Jurkat, Clone E6-1 (cell line): ENCODE results near the gene U2AF2.

ENCODE experiments used
- DNase-seq: peaks from one replicate; pipeline ENCODE4 v3.0.0-alpha.2; 2011; ENCODE audit warnings: low read depth, low spot score
- H3K4me3 ChIP-seq: 2 replicates; pipeline ENCODE4 v1.5.1; 2011; ENCODE audit warnings: mild to moderate bottlenecking, low read length, control low read depth, moderate library complexity

U2AF2 gene

GRCh38 chr19:55669418-55670279 is 14.8 kb downstream of the U2AF2 start:
- no peak overlapping the region for H3K4me3 ChIP-seq
- no peak for DNase-seq

GRCh38 chr19:55670280-55671053 is 15.6 kb downstream of the U2AF2 start:
- H3K4me3 ChIP-seq: no peak overlapping the region
- DNase-seq: no peak

DNA sequence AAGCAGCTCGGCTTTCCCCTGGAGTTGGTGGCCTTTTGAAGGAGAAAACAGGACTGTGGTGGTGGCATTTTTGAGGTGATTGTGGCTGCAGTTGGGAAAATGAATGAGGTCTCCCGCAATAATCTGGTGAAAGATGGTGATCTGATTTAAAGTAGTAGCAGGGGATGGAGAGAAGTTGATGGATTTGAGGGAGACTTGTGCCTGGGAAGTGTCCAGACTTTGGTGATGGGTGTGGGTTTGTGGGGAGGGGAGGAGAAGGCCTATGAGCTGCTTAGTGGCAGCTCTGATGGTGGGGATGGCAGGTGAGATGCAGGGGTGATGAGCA is 16.2 kb downstream of the U2AF2 start:
- H3K4me3 ChIP-seq: no peak overlapping the region
- DNase-seq: no peak

DNA sequence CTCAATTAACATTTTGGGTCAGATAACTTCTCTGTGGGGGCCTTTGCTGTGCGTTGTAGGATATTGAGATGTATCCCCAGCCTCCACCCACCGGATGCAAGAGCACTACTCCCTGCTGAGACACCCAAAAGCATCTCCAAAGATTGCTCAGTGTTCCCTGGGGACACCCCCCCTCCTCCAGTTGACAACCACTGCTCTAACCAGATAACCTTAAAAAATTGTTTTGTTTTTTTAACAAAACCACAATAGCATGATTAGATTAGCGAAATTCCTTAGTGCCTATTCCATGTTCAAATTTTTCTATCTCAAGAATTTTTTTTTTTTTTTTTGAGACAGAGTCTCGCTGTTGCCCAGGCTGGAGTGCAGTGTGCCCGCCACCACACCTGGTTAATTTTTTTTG is 17.6 kb downstream of the U2AF2 start:
- no peak for DNase-seq
- no peak overlapping the region for H3K4me3 ChIP-seq

GRCh38 chr19:55673465-55673864 is 18.6 kb downstream of the U2AF2 start:
- DNase-seq: no peak
- H3K4me3 ChIP-seq: no peak overlapping the region

- DNase-seq: no peak
- peak overlapping the region; percentile 93; the same call in 1 of the 2 replicates for H3K4me3 ChIP-seq
These were observed 19.1 kb downstream of the U2AF2 start for GRCh38 chr19:55673889-55674288.

DNA sequence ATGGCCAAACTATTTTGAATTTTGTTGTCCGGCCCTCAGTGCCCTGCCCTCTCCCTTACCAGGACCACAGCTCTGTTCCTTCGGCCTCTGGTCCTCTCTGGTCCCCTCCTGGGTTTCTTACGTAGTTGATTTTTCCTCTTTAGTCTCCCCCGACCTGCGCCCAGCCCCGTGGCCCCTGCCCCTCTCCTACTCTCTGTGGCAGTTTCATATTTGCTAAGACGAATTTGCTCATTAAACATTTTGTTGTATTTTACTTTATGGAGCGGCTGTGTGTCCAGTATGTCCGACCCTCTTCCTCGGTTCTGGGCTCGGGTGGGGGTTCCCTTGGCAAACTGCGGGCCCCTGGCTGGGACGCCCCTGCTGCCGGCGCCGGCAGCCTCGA is 19.6 kb downstream of the U2AF2 start:
- DNase-seq: no peak
- peak overlapping the region; percentile 93 for H3K4me3 ChIP-seq

DNA sequence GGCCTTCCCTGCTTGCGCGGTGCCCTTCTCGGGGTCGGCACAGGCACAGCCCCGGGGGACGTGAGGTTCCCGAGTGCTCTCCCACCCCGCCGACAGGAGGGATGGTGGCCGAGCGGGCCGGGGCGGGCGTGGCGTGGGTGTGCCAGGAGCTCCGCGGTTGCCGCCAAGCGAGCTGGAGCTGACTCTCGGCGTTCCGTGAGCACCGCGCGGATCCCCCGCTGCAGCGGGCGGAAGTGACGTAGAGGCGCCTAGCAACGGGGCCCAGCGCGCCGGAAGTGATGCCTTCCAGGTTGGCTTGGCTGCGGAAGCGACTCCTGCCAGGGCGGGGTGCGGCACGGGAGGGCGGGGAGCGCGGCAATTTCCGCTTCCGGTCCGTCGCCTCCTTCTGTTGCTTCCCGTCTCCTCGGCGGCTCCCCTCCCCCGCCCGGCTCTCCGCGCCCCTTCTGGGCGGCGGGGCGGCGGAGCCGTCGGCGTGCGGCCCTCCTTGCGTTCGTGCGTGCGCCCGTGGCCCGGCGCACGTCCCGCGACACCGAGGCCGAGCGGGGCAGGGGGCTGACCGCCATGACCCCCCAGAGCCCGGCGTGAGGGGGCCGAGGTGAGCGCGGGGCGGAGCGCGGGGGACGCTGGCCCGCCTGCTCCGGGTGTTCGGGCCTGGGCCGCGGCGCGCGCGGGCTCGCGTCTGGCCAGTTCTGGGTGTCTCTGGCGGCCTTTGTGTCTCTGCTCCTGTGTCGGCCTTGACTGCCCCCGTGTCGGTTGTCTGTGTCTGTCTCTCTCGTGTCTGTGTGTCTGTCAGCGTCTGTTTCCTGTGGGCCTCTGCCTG is 20.2 kb downstream of the U2AF2 start, which contains the start of gene EPN1:
TSS of gene EPN1 (plus strand) at position 386 of the 820 bp plus-strand sequence. CDS start 3,402 bp downstream, outside the sequence.
- H3K4me3 ChIP-seq: peak within 1 kb of the TSS; percentile 93
- DNase-seq: peak; percentile 94

- no peak for DNase-seq
- peak overlapping the region; percentile 93 for H3K4me3 ChIP-seq
These were observed 21.0 kb downstream of the U2AF2 start for GRCh38 chr19:55675661-55676354.

GRCh38 chr19:55676383-55676782 is 21.5 kb downstream of the U2AF2 start:
- H3K4me3 ChIP-seq: peak overlapping the region; percentile 93
- DNase-seq: no peak

DNA sequence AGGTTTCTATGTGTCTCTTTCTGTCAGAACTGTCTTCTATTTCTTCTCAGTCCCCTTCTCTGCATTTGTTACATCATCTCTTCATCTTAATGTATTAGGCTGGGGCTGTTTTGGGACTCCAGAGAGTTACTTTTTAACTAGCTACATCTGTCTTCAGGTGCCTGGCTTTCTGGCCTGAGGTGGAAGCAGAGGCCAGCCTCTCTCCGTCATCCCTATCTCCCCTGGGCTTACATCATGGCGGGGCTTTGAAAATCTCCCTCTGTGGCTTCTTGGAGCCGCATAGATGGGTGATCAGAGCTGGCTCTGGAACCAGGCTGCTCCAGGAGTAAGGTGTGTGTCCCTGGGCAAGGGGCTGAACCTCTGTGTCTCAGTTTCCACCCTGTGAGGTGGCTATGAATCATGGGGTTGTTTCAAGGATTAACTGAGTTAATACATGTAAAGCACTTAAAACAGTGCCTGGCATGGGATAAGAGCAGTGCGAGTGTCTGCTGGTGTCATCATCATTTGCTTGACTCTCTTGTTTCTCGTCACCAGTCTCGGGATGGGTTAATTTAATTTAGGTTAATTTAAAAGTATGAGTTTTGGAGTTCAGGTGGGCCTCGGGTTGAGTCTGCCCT is 22.2 kb downstream of the U2AF2 start:
- no peak for DNase-seq
- H3K4me3 ChIP-seq: no peak overlapping the region

DNA sequence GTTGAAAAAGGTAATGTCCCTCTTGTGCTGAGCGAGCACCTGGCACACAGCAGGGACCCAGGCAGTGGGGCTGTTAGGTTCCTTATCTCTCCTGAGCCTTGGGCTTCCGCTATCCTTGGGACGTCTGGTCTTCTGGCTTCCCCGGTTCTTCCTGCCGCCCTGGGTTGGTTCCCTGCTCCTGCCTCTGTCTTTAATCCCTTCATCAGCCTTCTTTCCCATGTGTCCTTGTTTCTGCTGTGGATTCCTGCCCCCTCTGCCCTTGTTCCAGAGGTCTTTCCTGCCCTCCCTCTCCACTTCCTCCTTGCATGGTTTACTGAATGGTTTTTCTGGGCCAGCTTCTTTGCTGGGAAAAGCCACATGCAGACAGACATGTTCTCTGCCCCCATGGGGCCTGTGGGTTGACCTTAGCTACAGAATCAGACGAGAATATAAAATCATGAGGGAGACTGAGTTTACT is 22.8 kb downstream of the U2AF2 start:
- no peak overlapping the region for H3K4me3 ChIP-seq
- DNase-seq: no peak

DNA sequence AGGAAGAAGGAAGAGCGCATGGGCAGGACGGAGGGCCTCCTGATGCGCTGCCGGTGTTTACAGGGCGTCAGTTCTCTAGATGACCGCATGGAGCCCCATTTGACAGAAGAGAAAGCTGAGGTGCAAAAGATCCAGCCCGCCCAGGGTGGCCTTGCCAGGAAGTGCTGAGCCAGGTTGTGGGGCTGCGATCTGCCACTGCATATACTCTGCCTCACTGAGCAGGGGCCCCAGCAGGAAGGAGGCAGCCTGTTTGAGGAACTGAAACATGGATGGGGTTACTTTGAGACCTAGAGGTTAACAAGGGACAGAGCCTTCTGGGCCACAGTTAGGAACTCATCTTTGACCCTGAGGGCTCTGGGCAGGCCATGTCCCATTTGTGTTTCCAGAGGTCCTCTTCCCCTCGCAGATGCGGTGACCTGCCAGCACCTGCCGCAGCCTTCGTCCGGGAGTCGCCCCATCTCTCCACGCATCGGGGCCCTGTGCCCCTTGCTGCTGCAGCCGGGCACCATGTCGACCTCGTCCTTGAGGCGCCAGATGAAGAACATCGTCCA is 23.4 kb downstream of the U2AF2 start:
- H3K4me3 ChIP-seq: no peak overlapping the region
- DNase-seq: no peak

DNA sequence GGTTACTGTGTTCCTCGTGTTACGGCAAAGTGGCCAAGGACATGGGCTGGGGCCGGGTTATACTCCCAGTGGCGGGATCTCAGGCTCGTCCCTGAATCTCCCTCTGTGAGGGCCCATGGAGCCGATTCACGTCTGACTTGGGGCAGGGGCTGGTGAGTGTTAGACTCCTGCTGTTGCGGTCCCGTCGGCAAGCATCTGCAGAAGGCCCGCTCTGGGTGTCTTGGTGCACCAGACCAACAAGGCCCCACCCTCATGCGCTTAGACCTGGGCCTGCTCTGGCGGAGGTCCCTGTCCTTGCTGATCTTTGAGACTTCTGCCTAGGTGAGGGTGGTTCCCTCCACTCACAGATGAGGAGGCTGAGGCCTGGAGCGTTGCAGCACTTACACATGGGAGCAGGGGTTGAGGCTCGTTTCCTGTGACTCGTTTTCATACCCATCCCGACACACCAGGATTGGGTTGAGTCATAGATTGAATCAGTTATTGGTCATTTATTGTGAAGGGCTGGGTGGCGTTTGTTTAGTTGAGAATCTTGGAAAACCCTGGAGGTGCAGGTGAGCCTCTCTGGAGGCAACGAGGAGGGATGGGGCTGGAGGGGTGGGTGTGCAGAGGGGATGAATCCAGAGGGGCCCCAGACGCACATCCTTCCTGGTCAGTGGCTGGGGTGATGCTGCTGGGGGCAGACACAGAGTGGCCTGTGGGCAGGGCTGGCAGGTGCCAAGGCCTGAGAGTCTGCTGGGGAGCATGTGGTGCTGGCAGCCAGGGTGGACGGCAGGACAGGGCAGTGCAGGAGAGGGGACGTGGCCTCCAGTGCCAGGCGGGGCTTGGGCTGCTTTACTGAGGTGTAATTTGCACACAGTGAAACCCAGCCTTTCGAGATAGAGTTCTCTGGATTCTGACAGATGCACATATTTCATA is 24.8 kb downstream of the U2AF2 start:
- no peak overlapping the region for H3K4me3 ChIP-seq
- DNase-seq: no peak

DNA sequence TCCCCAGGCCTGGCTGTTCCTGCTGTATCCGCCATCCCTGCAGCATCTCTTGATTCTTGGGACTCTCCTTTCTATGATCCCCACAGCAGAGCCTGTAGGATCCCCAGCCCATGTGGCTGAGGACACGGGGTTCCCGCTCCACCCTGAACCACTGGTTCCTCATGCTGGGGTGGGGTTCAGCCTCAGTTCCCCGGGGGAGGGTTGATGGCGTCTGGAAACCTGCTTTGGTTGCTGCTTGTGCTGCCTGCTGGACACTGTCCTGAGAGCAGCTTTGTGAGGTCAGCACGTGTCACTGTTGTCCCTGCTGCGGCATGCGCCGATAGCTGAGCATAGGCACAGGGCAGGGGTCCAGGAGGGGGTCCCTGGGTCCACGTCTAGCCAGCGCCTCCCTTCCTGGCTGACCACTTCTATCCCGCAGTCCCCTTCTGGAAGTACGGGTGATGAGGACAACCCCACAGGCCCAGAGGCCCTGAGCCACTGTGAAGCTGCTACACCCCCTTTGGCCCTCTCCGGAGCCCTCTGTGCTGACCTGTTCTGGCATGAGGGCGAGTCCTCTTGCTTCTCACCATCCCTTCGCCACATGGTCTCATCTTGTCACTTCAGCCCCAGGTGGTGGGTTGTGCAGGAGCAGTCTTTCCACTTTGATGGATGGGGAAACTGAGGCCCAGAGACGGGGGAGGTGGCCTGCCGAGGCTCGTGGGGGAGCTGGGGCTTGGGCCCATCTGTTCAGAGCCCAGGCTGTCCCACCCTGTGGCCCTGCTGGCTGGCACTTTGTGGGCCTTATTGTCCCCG is 25.7 kb downstream of the U2AF2 start:
- H3K4me3 ChIP-seq: no peak overlapping the region
- no peak for DNase-seq
